HG03095 (cell line): Measurements from ENCODE around the gene CCNG1.

Experiments used
- ATAC-seq: cut with Tn5 transposase; IDR thresholded peaks from one replicate; pipeline ENCODE4 v1.9.1; 2021; ENCODE audit warnings: moderate library complexity; ENCODE audit not compliant: unreplicated experiment

Gene CCNG1

DNA sequence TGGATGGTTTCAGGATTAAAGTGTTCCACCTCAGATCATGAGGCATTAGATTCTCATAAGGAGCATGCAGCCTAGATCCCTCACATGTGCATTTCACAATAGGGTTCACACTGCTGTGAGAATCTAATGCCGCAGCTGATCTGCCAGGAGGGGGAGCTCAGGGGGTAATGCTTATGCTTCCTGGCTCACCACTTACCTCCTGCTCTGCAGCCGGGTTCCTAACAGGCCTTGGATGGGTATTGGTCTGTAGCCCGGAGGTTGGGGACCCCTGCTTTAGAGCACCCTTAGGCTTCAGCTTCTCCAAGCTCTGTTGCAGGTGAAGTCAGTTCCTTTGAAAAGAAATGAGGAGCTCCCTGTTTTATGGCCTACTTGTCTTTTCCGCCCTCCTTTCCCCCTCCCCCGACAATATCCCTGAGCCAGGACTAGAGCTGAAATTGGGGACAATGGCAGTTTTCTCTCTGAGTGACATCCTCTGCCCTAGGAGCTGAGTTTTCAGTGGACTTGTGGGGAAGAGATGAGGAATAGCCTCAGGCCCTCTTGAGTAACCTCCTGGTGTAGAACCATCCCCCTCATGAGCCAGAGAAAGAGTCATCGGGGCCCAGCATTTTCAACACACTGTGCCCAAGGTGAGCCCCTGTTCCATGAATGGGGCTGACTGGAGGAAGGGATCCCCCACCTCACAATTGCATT, 51.8 kb downstream of the CCNG1 start:
- ATAC-seq = no peak

DNA sequence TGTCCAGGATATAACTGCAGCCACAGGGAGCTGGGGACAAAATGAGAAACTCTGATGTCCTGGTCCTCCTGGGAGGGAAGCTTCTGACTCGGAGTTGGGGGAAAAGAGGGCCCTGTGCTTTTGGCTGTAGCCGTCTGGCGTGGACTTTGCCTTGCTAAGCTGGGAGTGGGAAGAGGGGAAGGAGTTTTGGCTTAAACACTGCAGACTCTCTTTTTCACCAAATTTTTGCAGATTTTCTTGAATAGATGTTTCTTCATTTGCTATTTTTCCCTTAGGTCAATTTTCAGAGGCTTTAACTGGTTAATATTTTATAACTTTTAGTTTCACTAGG, 52.3 kb downstream of the CCNG1 start:
- ATAC-seq = no peak
